NCI-H2196 (cell line): ENCODE data around the gene BCR.

Experiments
- DNase-seq: peaks from one replicate; lab custom pipeline; 2025; ENCODE audit not compliant: unreplicated experiment; lab: John Stamatoyannopoulos, UW

The BCR gene

GRCh38 chr22:23272834-23273233 is 92.5 kb downstream of the BCR start:
- DNase-seq: no peak

GRCh38 chr22:23273445-23274145 is 93.3 kb downstream of the BCR start:
- DNase-seq: no peak

- DNase-seq: no peak
Observed at GRCh38 chr22:23274146-23274526, 93.8 kb downstream of the BCR start.

- no peak for DNase-seq
Observed at GRCh38 chr22:23274891-23275694, 94.8 kb downstream of the BCR start.

GRCh38 chr22:23275751-23276150 is 95.4 kb downstream of the BCR start:
- DNase-seq: no peak

- DNase-seq: no peak
Observed at GRCh38 chr22:23276656-23277582, 96.6 kb downstream of the BCR start.

GRCh38 chr22:23277583-23278295 is 97.4 kb downstream of the BCR start:
- no peak for DNase-seq

GRCh38 chr22:23278883-23279675 is 98.8 kb downstream of the BCR start:
- peak; percentile 56 for DNase-seq

GRCh38 chr22:23279781-23280180 is 99.5 kb downstream of the BCR start:
- DNase-seq: no peak

- DNase-seq: no peak
Observed at GRCh38 chr22:23280356-23281052, 100.2 kb downstream of the BCR start.

- no peak for DNase-seq
Observed at GRCh38 chr22:23281053-23281405, 100.7 kb downstream of the BCR start.

GRCh38 chr22:23281406-23282088 is 101.2 kb downstream of the BCR start:
- peak; percentile 59 for DNase-seq

GRCh38 chr22:23282089-23282501 is 101.8 kb downstream of the BCR start:
- DNase-seq: peak; percentile 48

GRCh38 chr22:23282516-23282915 is 102.2 kb downstream of the BCR start:
- DNase-seq: no peak

GRCh38 chr22:23282986-23283385 is 102.7 kb downstream of the BCR start:
- no peak for DNase-seq

GRCh38 chr22:23283591-23284503 is 103.5 kb downstream of the BCR start:
- DNase-seq: no peak

GRCh38 chr22:23284504-23285033 is 104.3 kb downstream of the BCR start:
- no peak for DNase-seq

GRCh38 chr22:23285236-23285635 is 104.9 kb downstream of the BCR start:
- no peak for DNase-seq
